IPS-20b (cell line): Measurements from ENCODE around the gene GNAT1.
A peak's percentile ranks its signal among the peaks of the same experiment; 100 is the strongest.

Experiments used
- H3K27ac ChIP-seq: one replicate; pipeline ENCODE4 v1.5.1; 2013; ENCODE audit warnings: low read length
- H3K27me3 ChIP-seq: 2 replicates; pipeline ENCODE4 v1.6.1; 2013; ENCODE audit warnings: mild to moderate bottlenecking, low read length, inconsistent platforms; ENCODE audit not compliant: insufficient read depth
- H3K36me3 ChIP-seq: 2 replicates; pipeline ENCODE4 v1.6.1; 2013; ENCODE audit warnings: low read depth, mild to moderate bottlenecking, inconsistent platforms, low read length, moderate library complexity; ENCODE audit not compliant: insufficient read depth
- H3K4me1 ChIP-seq: 2 replicates; pipeline ENCODE4 v1.6.1; 2013; ENCODE audit warnings: mild to moderate bottlenecking, control low read depth, inconsistent platforms, low read length, moderate library complexity; ENCODE audit not compliant: insufficient read depth
- H3K4me3 ChIP-seq: 2 replicates; pipeline ENCODE4 v1.5.1; 2013; ENCODE audit warnings: mild to moderate bottlenecking, low read length, inconsistent platforms
- H3K9ac ChIP-seq: 2 replicates; pipeline ENCODE4 v1.6.1; 2013; ENCODE audit warnings: low read depth, mild to moderate bottlenecking, inconsistent platforms, low read length, moderate library complexity
- H3K9me3 ChIP-seq: 2 replicates; pipeline ENCODE4 v1.6.1; 2013; ENCODE audit warnings: mild to moderate bottlenecking, low read depth, low read length, inconsistent platforms; ENCODE audit not compliant: insufficient read depth

The GNAT1 gene

DNA sequence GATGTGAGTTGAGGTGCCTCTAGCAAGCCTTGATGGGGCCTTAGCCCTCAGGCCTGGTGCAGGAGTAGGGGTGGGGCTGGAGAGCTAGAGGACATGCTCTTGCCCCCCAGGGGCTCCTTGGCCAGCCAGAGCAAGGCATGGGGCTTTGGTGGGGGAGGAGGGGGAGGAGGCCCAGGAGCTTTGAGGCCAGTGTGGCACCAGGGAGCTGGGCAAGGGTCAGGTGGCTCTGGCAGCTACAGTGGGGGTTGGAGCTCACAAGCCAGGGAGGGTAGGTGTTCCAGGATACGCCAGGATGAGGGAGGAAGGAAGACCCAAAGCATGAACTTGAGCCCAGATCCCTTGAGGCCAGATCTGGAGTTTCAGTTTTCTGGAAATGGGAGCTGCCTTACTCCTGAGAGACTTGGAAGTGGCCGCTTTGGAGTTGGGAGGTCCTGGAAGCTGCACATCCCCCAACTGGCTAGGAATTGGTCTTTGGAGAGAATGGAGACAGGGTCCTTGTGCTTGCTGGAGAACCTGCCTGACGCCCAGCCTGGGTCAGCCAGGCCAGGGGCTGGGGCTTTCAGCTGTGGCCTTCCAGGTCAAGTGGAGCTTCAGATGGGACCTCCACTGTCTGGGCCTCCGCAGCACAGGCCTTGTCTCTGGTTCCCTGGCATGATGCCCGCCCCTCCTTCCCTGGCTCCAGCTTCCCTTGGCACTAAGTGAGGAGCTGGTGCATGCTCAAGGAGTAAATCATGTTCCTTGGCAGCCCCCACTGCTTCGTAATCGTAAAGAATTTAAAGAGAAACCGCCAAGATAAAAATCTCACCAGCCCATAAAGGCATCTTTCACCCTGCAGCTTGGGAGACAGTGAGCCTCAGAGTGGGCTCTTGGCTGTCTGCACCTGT is 27.6 kb upstream of the GNAT1 start:
- Histone ChIP-seq H3K36me3 (peaks cover 42% of the 10 kb centered on the region; the same call in 1 of the 2 replicates), H3K27me3 (no peaks in the 10 kb centered on the region), H3K27ac (no peak overlapping the region), H3K4me3 (no peak overlapping the region), H3K9ac (no peak overlapping the region), H3K9me3 (no peaks in the 10 kb centered on the region), H3K4me1 (peaks cover 22% of the 10 kb centered on the region)

DNA sequence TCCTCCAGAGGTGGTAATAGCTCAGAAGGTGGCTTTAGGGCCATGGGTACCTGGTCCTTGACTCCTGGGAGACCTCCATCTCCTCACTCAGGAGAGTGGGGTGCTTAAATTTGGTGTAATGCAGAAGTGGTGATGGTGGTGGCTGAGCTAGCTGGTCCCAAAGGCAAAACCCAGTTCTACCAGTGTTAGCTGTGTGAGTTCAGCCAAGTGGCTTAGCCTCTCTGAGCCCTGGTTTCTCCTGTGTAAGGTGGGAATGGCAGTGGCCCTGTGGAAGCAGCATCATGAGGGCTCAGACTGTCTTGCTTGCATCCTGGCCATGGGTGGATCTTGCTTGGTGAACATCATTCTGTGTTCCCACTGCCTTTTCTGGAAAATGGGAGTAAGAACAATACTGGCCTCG is 26.9 kb upstream of the GNAT1 start:
- Histone ChIP-seq H3K9ac (no peak overlapping the region), H3K27ac (no peak overlapping the region), H3K9me3 (no peaks in the 10 kb centered on the region), H3K36me3 (peaks cover 42% of the 10 kb centered on the region; the same call in 1 of the 2 replicates), H3K4me3 (no peak overlapping the region), H3K27me3 (no peaks in the 10 kb centered on the region), H3K4me1 (peaks cover 22% of the 10 kb centered on the region)

DNA sequence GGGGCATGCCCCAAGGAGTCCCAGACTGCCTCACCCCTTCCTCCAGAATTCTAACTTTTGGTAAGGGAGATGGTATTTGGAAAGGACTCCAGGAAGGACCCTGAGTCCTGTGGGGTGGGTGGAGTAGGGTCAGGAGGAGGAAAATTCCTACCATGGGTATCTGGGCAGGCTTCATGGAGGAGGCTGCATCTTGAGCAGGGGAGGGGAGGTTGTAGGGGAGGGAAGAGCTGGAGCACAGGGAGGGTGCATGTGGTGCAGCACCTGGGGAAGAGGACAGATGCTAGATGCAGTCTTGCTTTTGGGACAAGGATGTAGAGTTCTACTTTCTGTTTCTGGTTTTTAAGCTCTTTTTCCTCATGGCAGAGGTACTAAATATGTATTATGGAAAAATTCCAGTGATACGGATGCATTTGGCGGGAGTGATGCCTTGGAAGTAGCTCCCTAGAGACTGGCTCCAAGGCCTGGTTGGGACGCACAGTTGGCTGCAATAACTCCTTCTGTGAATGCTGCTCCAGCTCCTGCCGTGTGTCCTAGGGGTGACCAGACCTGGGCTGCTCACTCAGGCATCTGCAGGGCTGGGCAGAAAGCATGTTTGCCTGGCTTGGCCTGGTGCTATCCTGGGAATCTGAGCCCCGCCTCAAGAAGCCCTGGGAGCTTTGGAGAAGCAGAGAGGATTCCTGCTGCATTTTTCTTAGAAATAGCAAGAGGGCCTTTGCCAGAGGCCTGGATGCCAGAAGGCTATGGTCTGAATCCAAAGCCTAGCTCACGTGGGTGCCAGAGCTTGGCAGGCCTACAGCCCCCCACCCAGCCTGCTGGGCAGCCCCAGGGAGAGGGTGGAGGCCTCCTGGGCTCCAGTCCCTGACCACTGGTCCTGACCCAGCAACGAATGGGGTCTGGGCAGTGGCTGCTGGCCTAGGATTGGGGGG is 26.2 kb upstream of the GNAT1 start:
- Histone ChIP-seq H3K27me3 (no peaks in the 10 kb centered on the region), H3K36me3 (peaks cover 34% of the 10 kb centered on the region; the same call in 1 of the 2 replicates), H3K4me3 (no peak overlapping the region), H3K4me1 (peaks cover 22% of the 10 kb centered on the region), H3K27ac (no peak overlapping the region), H3K9ac (peak overlapping the region; percentile 41; the same call in 1 of the 2 replicates), H3K9me3 (no peaks in the 10 kb centered on the region)

DNA sequence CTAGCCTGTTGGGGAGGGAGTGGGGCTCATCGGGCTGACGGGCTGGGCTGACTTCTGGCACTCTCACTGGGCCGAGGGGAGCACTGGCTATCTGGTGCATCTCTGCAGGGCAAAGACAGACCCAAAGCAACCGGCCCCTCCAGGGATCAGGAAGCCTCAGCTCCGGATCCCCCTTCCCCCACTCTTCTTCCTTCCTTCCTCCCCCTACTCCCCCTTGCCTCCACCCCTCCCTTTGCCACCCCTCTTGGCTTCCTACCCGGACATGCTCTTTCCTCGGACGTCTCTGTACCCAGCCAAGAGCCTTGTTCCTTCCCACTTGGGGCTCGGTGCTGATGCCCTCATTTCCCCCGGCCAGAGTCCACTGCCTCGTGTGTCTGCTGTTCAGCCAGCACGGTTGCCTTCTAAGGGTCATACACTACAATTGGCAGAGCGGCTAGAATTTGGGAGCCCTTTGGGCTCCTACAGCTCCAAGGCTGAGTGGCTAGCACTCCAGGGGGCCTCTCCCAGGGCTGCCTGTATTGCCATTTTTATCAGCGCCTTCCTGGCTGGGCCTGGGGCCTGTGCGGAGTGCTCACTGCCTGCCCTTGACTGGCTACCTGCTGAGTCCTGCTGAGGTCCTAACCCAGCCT is 25.4 kb upstream of the GNAT1 start:
- no peak overlapping the region for H3K4me3 ChIP-seq
- peak overlapping the region; percentile 41; the same call in 1 of the 2 replicates for H3K9ac ChIP-seq
- H3K4me1 ChIP-seq: peaks cover 22% of the 10 kb centered on the region
- peak overlapping the region; percentile 15 for H3K27ac ChIP-seq
- H3K27me3 ChIP-seq: no peaks in the 10 kb centered on the region
- H3K9me3 ChIP-seq: no peaks in the 10 kb centered on the region
- H3K36me3 ChIP-seq: peaks cover 31% of the 10 kb centered on the region; the same call in 1 of the 2 replicates

DNA sequence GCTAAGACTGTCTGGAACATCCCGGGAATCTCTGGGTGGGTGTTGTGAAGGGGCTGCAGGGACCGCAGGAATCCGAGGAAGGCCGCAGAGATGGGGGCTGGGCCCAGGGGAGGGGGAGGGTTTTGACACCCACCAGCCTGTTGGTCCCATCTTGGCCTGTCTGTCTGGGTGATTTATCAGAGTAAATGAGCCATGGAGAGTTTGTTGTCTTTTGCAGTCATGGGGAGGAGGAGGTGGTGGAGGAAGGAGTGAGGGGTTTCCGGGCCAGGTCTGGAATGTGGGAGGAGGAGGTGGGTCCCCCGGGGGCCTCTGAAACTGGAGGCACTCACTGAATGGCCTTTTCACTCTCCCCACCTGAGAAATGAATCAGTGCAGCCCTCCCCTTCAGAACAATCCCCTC is 24.8 kb upstream of the GNAT1 start:
- Histone ChIP-seq H3K9ac (peak overlapping the region; percentile 41; the same call in 1 of the 2 replicates), H3K27ac (peak overlapping the region; percentile 15), H3K9me3 (no peaks in the 10 kb centered on the region), H3K27me3 (no peaks in the 10 kb centered on the region), H3K4me1 (peaks cover 22% of the 10 kb centered on the region), H3K36me3 (peaks cover 28% of the 10 kb centered on the region; the same call in 1 of the 2 replicates), H3K4me3 (no peak overlapping the region)

DNA sequence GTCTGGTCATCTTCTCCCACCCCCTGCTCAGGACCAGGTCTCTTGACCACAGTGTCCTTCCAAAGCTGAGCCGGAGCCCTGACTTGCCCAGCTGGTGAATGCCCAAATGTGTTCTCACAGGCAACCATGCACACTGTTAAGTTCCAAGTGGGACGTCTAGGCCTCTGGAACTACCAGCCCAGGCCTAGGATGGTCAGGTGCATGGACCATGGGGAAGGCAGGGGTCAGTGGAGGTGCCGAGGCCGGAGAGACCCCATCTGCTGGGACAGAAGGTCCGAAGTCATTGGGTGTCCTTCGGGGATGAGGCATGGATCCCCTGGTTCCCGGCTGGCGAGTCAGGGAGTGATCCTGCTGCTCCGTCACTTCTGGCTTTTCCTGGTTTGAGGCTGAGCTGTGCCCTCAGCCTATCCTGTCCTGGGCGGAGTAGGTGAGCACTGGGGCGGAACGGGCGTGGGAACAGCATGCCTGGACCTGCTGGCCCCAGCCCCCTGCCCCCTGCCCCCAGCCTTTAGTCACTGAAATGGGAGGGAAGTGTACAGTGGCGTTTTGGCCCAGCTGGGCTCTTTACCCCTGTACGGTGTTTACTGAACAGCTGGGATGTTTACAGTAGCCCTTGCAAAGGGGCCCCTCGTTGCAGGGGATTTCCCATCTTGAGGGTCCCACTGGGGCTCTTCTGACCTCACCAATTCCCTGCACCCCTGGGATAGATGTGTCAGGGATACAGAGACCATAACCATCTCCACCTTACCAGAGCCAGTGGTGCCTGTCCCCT is 24.2 kb upstream of the GNAT1 start:
- Histone ChIP-seq H3K9ac (no peak overlapping the region; the same call in 1 of the 2 replicates), H3K27ac (no peak overlapping the region), H3K27me3 (no peaks in the 10 kb centered on the region), H3K4me3 (no peak overlapping the region), H3K4me1 (peaks cover 22% of the 10 kb centered on the region), H3K36me3 (peaks cover 22% of the 10 kb centered on the region; the same call in 1 of the 2 replicates), H3K9me3 (no peaks in the 10 kb centered on the region)

DNA sequence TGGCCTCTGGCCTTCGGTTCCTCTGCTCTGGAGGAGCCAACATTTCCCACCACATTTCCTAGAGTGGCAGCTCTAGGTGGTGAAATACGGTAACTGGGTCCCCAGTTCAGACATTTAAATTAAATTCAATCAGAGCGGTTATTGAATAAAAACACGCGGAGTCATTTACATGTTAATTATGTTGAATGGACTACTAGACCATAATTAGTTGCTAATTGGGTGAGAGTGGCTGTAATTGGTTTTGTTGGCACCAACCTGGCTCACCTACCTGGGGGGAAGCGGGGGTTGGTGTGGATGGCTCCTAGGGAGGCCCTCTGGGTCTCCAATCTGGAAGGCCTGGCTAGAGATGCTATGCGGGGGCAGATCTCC is 23.6 kb upstream of the GNAT1 start:
- peaks cover 22% of the 10 kb centered on the region for H3K4me1 ChIP-seq
- H3K27ac ChIP-seq: no peak overlapping the region
- H3K9me3 ChIP-seq: no peaks in the 10 kb centered on the region
- H3K9ac ChIP-seq: no peak overlapping the region
- no peak overlapping the region for H3K4me3 ChIP-seq
- no peaks in the 10 kb centered on the region for H3K27me3 ChIP-seq
- peaks cover 19% of the 10 kb centered on the region; the same call in 1 of the 2 replicates for H3K36me3 ChIP-seq

DNA sequence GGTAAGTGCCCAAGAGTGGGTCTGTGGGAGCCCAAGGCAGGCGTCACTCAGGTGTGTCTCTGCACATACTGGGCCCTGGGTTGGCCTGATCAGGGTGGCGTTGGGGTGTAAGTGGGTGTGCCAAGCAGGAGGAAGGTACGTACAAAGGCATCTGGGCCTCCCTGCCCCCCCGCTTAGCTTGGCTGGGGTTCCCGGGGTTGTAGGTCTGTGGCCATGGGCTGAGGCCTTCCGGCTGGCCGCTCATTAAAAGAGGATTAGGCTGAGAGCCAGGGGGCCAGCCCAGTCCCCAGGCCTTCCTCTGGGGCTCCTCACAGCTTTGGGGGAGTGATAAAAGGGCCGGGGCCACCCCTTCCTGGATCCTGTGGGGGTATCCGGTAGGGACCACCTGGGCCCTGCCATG is 23.0 kb upstream of the GNAT1 start:
- H3K4me1 ChIP-seq: peaks cover 22% of the 10 kb centered on the region

DNA sequence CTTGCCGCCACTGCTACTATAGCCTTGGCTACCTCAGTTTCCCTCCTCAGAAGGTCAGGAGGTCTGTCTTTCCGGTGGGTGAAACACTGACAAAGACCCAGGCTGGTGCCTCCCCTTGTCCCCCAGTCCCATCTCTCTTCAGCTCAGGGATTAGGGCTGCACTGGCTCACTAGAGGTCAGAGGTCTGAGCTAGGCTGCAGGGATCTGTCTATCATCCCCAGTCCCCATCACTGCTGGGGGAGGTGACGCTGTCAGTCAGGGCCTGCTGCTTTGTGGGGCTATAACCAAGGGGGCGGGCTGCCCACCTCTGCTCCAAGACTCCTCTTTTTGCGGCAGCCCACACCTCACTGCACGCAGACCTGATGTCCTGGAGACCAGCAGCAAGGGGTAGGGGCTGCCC is 22.6 kb upstream of the GNAT1 start:
- no peak overlapping the region for H3K9ac ChIP-seq
- no peaks in the 10 kb centered on the region for H3K27me3 ChIP-seq
- H3K27ac ChIP-seq: no peak overlapping the region
- H3K4me3 ChIP-seq: no peak overlapping the region
- no peaks in the 10 kb centered on the region for H3K9me3 ChIP-seq
- H3K4me1 ChIP-seq: peaks cover 22% of the 10 kb centered on the region
- H3K36me3 ChIP-seq: peaks cover 14% of the 10 kb centered on the region; the same call in 1 of the 2 replicates

More for the DNA sequence above, 23.0 kb upstream of the GNAT1 start:
- Histone ChIP-seq H3K27ac (no peak overlapping the region), H3K9me3 (no peaks in the 10 kb centered on the region), H3K36me3 (peaks cover 14% of the 10 kb centered on the region; the same call in 1 of the 2 replicates), H3K9ac (no peak overlapping the region), H3K4me3 (no peak overlapping the region), H3K27me3 (no peaks in the 10 kb centered on the region)

DNA sequence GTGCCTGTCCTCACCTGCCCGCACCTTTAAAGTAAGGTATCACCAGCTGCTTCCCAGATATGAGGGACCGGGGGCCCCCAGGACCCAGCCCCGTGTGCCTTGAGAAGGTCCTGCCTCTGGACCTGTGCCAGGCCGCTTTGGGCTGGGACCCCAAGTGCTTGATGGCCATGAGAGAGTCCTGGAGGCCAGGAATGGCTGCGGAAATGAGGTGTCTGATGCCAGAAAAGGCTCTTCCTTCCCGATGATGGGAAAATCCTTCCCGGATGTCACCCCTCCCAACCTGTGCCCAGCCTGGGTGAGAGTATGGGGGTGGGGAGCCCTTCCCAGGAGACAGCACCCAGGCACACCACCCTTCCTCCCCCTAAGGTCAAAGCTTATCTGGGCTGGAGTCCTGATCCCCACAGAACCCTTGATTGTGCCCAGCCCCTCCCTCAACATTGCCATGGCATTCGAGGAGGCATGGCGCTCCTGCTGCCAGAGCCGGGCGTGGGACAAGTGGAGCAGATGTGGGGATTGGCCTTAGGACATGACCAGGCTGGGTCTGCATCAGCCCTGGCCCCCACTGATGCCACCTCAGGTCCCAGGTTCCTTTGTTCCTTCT is 22.1 kb upstream of the GNAT1 start:
- Histone ChIP-seq H3K9ac (no peak overlapping the region), H3K27me3 (no peaks in the 10 kb centered on the region), H3K36me3 (peaks cover 14% of the 10 kb centered on the region; the same call in 1 of the 2 replicates), H3K4me3 (no peak overlapping the region), H3K9me3 (no peaks in the 10 kb centered on the region), H3K27ac (no peak overlapping the region), H3K4me1 (peaks cover 22% of the 10 kb centered on the region)
